AG10803 (cell line): ENCODE measurements around the gene OR10H1.

Source experiments
- DNase-seq: peaks from one replicate; pipeline ENCODE4 v3.0.0; 2010; ENCODE audit warnings: low read depth
- H3K4me3 ChIP-seq: 2 replicates; pipeline ENCODE4 v1.5.1; 2011; ENCODE audit warnings: mild to moderate bottlenecking, low read length, control low read depth
- TF ChIP-seq, protein P1 (sequence below): conservative IDR thresholded peaks from 2 replicates; pipeline ENCODE4 v1.5.1; 2011; ENCODE audit warnings: mild to moderate bottlenecking, low read length, control low read depth, inconsistent platforms

OR10H1 gene

GRCh38 chr19:15758379-15758778 lies 57.1 kb downstream of the OR10H1 start:
- no peak overlapping the region for H3K4me3 ChIP-seq

More at GRCh38 chr19:15758379-15758778, 57.1 kb downstream of the OR10H1 start:
- DNase-seq = no peak
- TF ChIP-seq, protein P1, sequence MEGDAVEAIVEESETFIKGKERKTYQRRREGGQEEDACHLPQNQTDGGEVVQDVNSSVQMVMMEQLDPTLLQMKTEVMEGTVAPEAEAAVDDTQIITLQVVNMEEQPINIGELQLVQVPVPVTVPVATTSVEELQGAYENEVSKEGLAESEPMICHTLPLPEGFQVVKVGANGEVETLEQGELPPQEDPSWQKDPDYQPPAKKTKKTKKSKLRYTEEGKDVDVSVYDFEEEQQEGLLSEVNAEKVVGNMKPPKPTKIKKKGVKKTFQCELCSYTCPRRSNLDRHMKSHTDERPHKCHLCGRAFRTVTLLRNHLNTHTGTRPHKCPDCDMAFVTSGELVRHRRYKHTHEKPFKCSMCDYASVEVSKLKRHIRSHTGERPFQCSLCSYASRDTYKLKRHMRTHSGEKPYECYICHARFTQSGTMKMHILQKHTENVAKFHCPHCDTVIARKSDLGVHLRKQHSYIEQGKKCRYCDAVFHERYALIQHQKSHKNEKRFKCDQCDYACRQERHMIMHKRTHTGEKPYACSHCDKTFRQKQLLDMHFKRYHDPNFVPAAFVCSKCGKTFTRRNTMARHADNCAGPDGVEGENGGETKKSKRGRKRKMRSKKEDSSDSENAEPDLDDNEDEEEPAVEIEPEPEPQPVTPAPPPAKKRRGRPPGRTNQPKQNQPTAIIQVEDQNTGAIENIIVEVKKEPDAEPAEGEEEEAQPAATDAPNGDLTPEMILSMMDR = no peak
